Stimulated activated CD4-positive, alpha-beta T cell treated with anti-CD3 and anti-CD28 coated beads, Interleukin-1b, Interleukin-23, amount 100 ng/mL, for 24 hours (primary cell): ENCODE data around the gene PHACTR1.

Source experiments
- DNase-seq, 4 experiments: peaks; one replicate each; pipeline ENCODE4 v3.0.0-alpha.2; 2020; ENCODE audit warnings: low read depth in 4 of 4, low spot score in 1 of 4

PHACTR1 gene

DNA sequence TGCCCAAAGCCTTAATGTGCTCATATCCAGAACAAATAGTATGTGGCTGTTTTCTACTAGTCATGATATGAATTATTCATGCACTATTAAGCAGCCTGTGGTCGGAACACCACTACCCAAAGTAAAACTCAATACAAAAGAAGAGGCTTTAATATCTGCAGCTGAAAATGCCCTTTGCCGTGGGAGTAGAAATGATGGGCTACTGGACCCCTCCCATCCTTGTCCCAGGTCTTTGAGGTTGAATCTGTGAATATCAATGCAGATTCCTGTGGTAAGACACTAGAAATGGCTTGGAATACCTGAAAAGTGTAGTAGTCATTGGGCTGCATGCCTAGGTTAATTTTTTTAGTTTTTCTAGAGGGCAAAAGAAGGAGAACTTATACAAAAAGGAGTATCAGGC is 308.0 kb downstream of the PHACTR1 start:
- no peak for DNase-seq

GRCh38 chr6:13025893-13026499 is 309.4 kb downstream of the PHACTR1 start:
- DNase-seq: no peak

DNA sequence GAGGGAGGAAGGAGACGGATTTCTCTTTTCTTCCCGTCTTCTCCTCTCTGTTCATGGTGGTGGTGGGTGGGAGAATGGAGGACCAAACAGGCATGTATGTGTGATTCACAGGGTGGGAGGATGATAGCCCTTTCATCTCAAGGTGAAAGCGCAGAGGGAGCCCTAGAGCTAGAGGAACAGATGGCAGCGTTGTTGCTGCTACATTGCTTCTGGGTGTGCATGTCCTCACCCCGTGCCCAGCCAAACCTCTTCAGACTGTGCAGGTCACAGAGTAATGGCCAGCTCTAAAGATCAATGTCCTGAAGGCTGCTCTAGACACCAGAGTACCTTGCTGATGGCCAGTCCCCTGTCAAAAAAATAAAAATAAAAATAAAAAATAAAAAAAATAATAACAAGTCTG is 310.0 kb downstream of the PHACTR1 start:
- DNase-seq: no peak

DNA sequence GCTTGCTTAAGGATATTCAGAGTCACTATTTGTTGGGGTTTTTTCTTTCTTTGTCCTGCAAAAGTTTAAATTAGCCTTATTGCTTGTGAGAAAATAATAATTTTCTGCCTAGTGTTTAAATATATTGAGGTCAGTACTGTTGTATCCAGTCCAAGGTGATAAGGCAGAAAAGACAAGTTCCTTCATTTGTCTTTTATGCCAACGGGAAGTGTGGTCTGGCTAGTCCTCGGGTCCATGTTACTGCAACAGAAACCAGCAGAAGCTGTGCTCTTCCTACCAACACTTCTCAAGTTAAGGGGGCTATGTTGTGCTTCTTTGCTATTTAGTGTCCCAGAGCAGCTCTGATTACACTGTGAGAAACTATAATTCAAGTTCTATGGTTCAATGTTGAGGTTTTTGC is 310.6 kb downstream of the PHACTR1 start:
- no peak for DNase-seq

GRCh38 chr6:13030396-13030795 is 313.8 kb downstream of the PHACTR1 start:
- no peak for DNase-seq

- DNase-seq: no peak
These were observed 316.0 kb downstream of the PHACTR1 start for GRCh38 chr6:13032566-13032965.

DNA sequence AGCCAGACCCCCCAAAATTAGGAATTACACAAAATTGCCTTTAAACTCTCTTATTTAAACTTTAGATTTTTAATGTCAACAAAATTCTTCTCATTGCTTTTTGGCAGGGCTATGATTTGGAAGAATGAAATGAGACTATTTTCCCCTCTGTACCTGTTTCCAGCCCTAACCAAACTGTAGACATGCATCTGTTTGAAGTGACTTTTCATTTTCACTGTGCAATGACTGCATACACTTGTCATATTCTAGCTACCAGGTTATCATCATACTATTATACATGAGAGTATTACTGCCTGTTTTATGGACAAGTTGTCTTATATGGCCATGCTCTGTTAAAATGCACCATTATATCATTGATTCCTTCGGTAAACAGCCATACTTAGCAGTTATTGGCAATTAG is 316.6 kb downstream of the PHACTR1 start:
- no peak for DNase-seq

DNA sequence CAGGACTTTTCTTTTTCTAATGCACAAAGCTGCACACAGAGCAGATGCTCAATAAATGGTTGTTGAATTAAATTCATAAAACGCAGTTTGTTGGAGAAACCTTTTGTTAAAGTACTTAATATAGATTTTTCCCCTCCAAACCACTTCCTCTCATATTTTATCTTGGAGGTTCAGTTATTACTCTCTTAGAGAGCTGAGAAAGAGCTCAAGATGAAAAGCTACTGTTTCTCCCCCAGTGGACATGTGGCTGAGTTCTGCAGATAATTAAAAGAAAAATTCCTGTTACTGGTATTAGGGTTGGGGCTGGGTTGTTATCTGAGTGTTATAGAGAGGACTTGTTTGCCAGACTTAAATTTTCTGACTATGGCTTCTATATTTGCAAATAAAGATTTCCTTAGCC is 317.7 kb downstream of the PHACTR1 start:
- DNase-seq: no peak

- no peak for DNase-seq
These were observed 319.0 kb downstream of the PHACTR1 start for GRCh38 chr6:13035606-13036005.

- no peak for DNase-seq
These were observed 321.7 kb downstream of the PHACTR1 start for GRCh38 chr6:13038315-13038714.

DNA sequence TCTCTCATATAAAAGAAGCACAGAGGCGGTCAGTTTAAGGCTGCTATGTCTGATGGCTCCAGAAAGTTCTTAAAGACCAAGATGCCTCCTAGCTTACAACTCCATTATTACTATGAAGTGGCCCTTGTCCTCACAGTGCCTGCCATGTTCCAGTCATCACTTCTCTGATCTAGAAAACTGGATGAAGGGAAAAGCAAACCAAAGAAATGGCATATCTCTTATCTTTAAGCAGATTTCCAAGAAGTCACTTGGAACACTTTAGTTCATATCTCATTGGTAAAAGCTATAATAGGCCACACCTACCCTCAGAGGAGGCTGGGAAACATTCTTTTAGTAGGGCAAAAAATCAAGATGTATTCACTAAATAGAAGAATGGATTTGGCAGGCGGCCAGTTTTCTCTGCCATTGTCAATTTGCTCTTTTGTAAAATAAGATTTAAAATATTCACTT is 322.2 kb downstream of the PHACTR1 start:
- DNase-seq: no peak

GRCh38 chr6:13044390-13044789 is 327.8 kb downstream of the PHACTR1 start:
- DNase-seq: no peak

DNA sequence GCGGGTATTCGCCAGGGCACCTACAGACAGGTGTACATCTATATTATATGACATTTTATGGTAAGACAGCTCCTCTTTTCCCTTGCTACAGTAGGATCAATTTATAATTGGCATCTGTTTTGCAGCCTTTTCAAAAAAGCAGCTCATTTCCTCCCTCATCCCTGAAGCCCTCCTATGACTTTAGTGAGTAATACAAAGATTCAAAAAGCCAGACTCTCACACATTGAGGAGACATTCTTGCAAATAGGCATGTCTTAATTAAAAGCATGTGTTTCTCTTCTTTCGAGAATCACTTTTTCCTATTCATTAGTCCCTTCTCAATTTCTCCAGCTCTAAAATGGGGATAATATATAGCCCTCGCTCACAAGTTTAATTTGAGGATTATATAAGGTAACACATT is 328.3 kb downstream of the PHACTR1 start:
- DNase-seq: no peak

DNA sequence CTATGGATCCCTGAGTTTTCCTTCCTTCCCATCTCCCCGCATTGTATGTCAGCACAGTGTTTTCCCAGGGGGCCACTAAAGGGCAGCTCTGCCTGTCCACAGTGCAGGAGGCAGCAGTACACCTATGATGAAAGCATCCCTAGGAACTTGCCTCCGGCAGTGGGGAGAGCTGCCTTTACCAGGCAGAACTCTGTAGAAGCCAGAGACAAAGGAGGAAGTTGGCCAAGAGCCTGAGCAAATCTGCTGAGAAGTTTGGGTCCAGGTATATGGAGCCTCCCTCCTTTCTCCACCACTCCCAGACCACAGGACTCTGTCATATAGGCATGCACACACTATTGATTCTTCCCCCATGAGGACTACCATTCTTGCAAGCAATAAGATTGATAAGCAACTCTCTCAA is 329.1 kb downstream of the PHACTR1 start:
- DNase-seq: no peak

GRCh38 chr6:13046084-13046483 is 329.5 kb downstream of the PHACTR1 start:
- DNase-seq: no peak

- no peak for DNase-seq
These were observed 331.5 kb downstream of the PHACTR1 start for GRCh38 chr6:13048113-13048512.

- no peak for DNase-seq
These were observed 333.2 kb downstream of the PHACTR1 start for GRCh38 chr6:13049666-13050254.

GRCh38 chr6:13053006-13053461 is 336.5 kb downstream of the PHACTR1 start:
- no peak for DNase-seq

DNA sequence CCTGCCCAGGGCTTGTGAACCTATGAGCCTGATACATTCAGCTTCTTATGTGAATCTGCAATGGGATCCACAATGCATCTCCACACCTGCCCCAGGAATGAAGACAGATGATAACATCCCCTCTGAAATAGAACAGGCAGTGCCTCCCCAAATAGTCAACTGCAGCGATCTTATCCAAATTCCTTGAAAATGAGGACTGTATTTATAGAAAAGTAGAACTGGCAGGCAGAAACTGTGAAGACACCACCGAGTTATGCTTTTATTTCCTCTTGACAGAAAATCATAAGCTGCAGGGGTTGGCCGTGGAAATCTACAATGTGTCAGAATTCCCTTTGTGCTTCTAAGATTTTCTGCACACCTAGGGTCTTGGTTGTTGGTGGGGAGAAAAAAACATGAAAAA is 341.5 kb downstream of the PHACTR1 start:
- no peak for DNase-seq

DNA sequence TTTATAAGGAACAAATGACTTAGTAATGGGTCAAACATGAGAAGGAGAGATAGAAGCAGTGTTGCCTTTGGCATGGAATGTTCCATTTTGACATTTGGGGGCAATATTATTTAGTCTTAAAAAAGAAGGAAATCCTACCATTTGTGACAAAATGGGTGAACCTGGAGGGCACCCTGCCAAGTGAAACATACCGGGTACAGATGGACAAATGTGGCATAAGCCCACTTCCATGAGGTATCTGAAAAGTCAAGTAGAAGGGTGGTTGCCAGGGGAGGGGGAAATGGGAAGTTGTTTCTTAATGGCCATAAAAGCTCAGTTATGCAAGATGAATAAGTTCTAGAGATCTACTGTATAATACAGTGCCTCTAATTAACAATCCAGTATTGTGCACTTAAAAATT is 342.5 kb downstream of the PHACTR1 start:
- no peak for DNase-seq

DNA sequence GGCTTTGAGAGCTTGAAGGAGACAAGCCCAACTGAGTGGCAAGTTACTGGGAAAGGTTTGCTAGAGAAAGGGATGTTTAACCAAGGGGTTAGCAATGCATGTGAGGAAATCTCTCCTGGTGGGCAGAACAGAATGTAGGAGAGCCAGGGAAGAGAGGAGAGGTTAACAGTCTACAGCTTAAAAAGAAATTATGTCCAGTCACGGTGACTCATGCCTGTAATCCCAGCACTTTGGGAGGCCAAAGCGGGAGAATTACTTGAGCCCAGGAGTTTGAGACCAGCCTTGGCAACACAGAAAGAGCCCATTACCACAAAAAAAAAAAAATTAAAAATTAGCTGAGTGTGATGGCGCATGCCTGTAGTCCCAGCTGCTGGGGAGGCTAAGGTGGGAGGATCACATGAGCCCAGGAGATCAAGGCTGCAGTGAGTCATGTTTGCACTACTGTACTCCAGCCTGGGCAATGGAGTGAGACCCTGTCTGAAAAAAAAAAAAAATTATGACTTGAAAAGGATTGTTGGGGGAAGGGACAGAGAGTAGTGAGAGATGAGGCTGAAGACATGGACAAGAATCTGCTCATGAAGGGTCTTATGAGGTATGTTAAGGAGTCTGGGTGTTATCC is 346.8 kb downstream of the PHACTR1 start:
- no peak for DNase-seq

DNA sequence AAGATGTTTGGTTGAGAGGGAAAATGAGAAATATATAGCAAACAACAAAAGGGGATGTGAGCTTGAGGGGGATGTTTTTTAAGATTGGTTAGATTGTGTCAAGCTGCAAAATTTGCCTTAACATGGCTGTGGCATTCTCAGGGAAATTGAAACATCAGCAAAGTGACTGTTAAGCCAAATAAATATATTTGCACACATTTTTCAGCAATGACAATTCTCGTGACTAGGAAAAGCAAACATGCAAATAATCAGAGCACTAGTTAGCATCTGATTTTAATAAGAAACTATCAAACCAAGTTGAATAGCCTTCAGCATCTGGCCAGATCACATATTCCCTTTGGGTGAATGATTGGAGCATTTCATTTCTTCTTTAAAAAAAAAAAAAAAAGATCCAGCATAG is 349.0 kb downstream of the PHACTR1 start:
- DNase-seq: no peak

GRCh38 chr6:13066050-13066449 is 349.5 kb downstream of the PHACTR1 start:
- no peak for DNase-seq
